Thyroid gland (tissue), 4 donors: Measurements from ENCODE around the gene GOLPH3. TPM values are rescaled to one million over a fixed set of nuclear protein-coding genes. Genes with fewer than 3 reads are reported as not detected.

Experiments
- DNase-seq, 2 donors: peaks; one replicate each; pipeline ENCODE4 v3.0.0-alpha.2; 2019
- H3K27ac ChIP-seq, 3 donors: fragments of 200-600 bp; sonication (generic); 1 replicate in 2 of 3; 2 replicates in 1 of 3; pipeline ENCODE4 v1.5.1; 2016 to 2019; ENCODE audit warnings: mild to moderate bottlenecking in 1 of 3, moderate library complexity in 1 of 3
- H3K27me3 ChIP-seq: fragments of 200-600 bp; sonication (generic); one replicate; pipeline ENCODE4 v1.5.1; 2019
- H3K36me3 ChIP-seq, 2 donors: fragments of 200-600 bp; sonication (generic); one replicate each; pipeline ENCODE4 v1.5.1; 2016 to 2019
- H3K4me1 ChIP-seq, 2 donors: fragments of 200-600 bp; sonication (generic); one replicate each; pipeline ENCODE4 v1.5.1; 2017 to 2019
- H3K4me3 ChIP-seq, 3 donors: fragments of 200-600 bp; sonication (generic); replicated peaks in 1 of 3; 1 replicate in 2 of 3; 2 replicates in 1 of 3; pipeline ENCODE4 v1.5.1; 2016; ENCODE audit warnings: mild to moderate bottlenecking in 1 of 3
- H3K9me3 ChIP-seq: fragments of 200-600 bp; sonication (generic); one replicate; pipeline ENCODE4 v1.5.1; 2017
- CTCF ChIP-seq, 6 experiments: fragments of 200-600 bp in 3 of 6; fragments of 450-650 bp in 3 of 6; sonication (generic) in 3 of 6; IDR thresholded peaks; one replicate each; pipeline ENCODE4 v1.5.1; 2016 to 2019; ENCODE audit warnings: antibody characterized with exemption in 6 of 6, mild to moderate bottlenecking in 2 of 6, inconsistent platforms in 1 of 6, moderate library complexity in 1 of 6
- POLR2A ChIP-seq, 2 donors: fragments of 450-650 bp; IDR thresholded peaks; one replicate each; pipeline ENCODE4 v1.6.1; 2017; ENCODE audit warnings: antibody characterized with exemption in 2 of 2, mild to moderate bottlenecking in 2 of 2, moderate library complexity in 1 of 2
- WGBS, 2 donors: methylation state at CpG; one replicate each; pipeline ENCODE4 v1.1.5; 2017; 5-methylcytosine and 5-hydroxymethylcytosine counted together
- intact Hi-C: fragments of 100-400 bp; cut with DNase I; formaldehyde crosslinking; loops from one replicate; pipeline ENCODE4 v1.15.1; 2023
- total RNA-seq, 4 donors: library from RNA; depleted of rRNA; stranded (reverse); fragments of >200 nt; gene quantifications; one replicate each; pipeline ENCODE4 v1.2.3, GENCODE V29; 2016

GOLPH3 gene
- total RNA-seq, 4 donors from 2014 or later, result 105 to 138 (median 125) TPM

GRCh38 chr5:32100691-32101302 is 73.3 kb downstream of the GOLPH3 start:
- no peak for DNase-seq
- no peaks in the 10 kb centered on the region for H3K27me3 ChIP-seq
- H3K27ac ChIP-seq, result no peak overlapping the region
- TF ChIP-seq POLR2A (IDR thresholded peaks at IDR 0.05), result no peak
- no peak for TF ChIP-seq CTCF (IDR thresholded peaks at IDR 0.05)
- intact Hi-C loops, result no loop called here
- H3K36me3 ChIP-seq, result peaks cover 25 to 36% of the 10 kb centered on the region in 2 donors
- WGBS, 2 donors, result 79 to 91% methylated on average over 7 to 8 of the region's 8 CpGs
- no peak overlapping the region for H3K4me3 ChIP-seq
- H3K9me3 ChIP-seq, result no peaks in the 10 kb centered on the region
- H3K4me1 ChIP-seq, result peaks cover 0 to 3% of the 10 kb centered on the region in 2 donors

GRCh38 chr5:32100230-32100629 is 73.9 kb downstream of the GOLPH3 start:
- intact Hi-C loops, result no loop called here
- no peak for TF ChIP-seq CTCF (IDR thresholded peaks at IDR 0.05)
- TF ChIP-seq POLR2A (IDR thresholded peaks at IDR 0.05), result no peak
- 84 to 89% methylated on average over 5 to 6 of the region's 6 CpGs for WGBS, 2 donors
- Histone ChIP-seq H3K4me3 (no peak overlapping the region), H3K27ac (no peak overlapping the region), H3K4me1 (peaks cover 0 to 3% of the 10 kb centered on the region in 2 donors), H3K27me3 (no peaks in the 10 kb centered on the region), H3K9me3 (no peaks in the 10 kb centered on the region), H3K36me3 (peaks cover 22 to 30% of the 10 kb centered on the region in 2 donors)
- no peak for DNase-seq

GRCh38 chr5:32099486-32100035 is 74.6 kb downstream of the GOLPH3 start:
- H3K9me3 ChIP-seq, result no peaks in the 10 kb centered on the region
- no peak for DNase-seq
- TF ChIP-seq CTCF (IDR thresholded peaks at IDR 0.05) (no peak), POLR2A (IDR thresholded peaks at IDR 0.05) (no peak)
- H3K4me3 ChIP-seq, result no peak overlapping the region
- intact Hi-C loops, result no loop called here
- H3K36me3 ChIP-seq, result peaks cover 20 to 30% of the 10 kb centered on the region in 2 donors
- WGBS, 2 donors, result 80 to 83% methylated on average over 9 of the region's 9 CpGs
- no peaks in the 10 kb centered on the region for H3K27me3 ChIP-seq
- peaks cover 0 to 3% of the 10 kb centered on the region in 2 donors for H3K4me1 ChIP-seq
- H3K27ac ChIP-seq, result no peak overlapping the region

GRCh38 chr5:32098890-32099310 is 75.2 kb downstream of the GOLPH3 start:
- WGBS, 2 donors, result 75 to 81% methylated on average over 11 of the region's 11 CpGs
- no peaks in the 10 kb centered on the region for H3K27me3 ChIP-seq
- DNase-seq, result no peak
- peaks cover 0 to 3% of the 10 kb centered on the region in 2 donors for H3K4me1 ChIP-seq
- H3K36me3 ChIP-seq, result peaks cover 18 to 25% of the 10 kb centered on the region in 2 donors
- H3K27ac ChIP-seq, result no peak overlapping the region
- intact Hi-C loops, result no loop called here
- no peak overlapping the region for H3K4me3 ChIP-seq
- H3K9me3 ChIP-seq, result no peaks in the 10 kb centered on the region
- no peak for TF ChIP-seq POLR2A (IDR thresholded peaks at IDR 0.05)
- no peak for TF ChIP-seq CTCF (IDR thresholded peaks at IDR 0.05)

GRCh38 chr5:32098291-32098690 is 75.8 kb downstream of the GOLPH3 start:
- 64 to 73% methylated on average over 9 of the region's 9 CpGs for WGBS, 2 donors
- Histone ChIP-seq H3K36me3 (peaks cover 14 to 19% of the 10 kb centered on the region in 2 donors), H3K4me3 (no peak overlapping the region), H3K4me1 (peaks cover 0 to 3% of the 10 kb centered on the region in 2 donors), H3K27ac (no peak overlapping the region), H3K27me3 (no peaks in the 10 kb centered on the region), H3K9me3 (no peaks in the 10 kb centered on the region)
- intact Hi-C loops, result no loop called here
- DNase-seq, result no peak
- TF ChIP-seq POLR2A (IDR thresholded peaks at IDR 0.05), result no peak
- TF ChIP-seq CTCF (IDR thresholded peaks at IDR 0.05), result no peak
